Activated naive CD4-positive, alpha-beta T cell treated with anti-CD3 and anti-CD28 coated beads, Interleukin-2, amount 50 U/mL, for 16 hours (primary cell): ENCODE measurements around the gene TTC34.
"Not testable (repeated sequence)": the region's sequence is repeated elsewhere in the genome, so short reads cannot be mapped to it uniquely, and the experiment has no call there.

ENCODE experiments used
- DNase-seq: peaks from one replicate; pipeline ENCODE4 v3.0.0-alpha.2; 2020

TTC34 gene

DNA sequence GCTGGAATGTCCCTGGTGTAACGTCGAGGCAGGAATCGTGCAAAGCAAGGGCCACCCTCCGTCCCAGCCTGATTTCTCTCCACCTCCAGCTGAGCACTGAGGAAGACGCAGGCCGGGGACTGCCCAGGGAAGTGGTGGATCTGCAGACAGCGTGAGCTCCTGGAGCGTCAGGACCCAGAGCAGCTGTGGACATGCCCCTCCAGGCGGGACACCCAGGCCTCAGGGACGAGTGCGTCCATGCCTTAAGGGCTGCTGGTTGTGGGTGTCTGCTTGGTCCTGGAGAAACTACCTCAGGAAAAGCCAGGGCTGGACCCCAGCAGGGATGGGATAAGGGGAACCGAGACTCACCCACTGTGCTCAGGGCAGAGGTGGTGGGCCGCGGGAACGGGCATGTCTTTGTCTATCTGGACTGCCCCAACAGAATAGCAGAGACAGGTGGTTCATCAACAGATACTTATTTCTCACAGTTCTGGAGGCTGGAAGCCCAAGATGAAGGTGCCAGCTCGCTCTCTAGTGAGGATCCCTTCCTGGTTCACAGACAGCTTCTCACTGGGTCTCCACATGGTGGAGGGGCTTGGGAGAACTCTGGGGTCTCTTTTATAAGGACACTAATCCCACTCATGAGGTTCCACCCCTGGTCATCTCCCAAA is 162.9 kb downstream of the TTC34 start:
- DNase-seq: no peak

DNA sequence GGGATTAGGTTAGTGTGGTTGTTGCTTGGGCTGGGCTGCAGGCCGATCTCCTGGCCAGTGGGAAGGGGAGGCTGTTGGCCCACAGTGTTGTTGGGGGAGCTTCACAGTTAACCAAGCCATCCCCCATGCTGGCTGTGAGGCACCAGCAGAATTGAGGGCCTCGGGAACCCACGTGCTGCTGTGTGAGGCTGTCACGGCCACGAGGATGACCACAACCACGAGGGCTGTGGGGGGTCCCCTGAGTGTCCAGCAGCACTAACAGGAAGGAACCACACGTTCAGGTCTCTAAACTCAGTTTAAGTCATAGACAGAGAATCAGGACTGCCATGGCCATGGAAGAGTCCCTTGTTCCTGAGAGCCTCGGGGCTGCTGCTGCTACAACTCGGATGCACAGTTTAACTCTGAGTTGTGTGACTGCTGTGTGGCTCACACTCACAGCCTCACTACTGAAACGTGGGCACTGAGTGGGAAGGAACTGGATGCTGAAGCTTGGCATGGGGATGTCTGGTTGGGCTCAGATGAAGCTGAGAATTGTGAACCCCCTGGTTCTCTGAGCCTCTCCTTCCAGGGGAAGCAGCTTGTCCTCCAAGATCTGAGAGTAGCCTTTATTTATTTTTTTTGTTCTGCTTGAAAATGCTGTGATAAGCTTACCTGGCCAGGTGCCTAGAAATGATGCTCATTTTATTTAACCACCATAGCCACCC is 163.9 kb downstream of the TTC34 start:
- DNase-seq: no peak

DNA sequence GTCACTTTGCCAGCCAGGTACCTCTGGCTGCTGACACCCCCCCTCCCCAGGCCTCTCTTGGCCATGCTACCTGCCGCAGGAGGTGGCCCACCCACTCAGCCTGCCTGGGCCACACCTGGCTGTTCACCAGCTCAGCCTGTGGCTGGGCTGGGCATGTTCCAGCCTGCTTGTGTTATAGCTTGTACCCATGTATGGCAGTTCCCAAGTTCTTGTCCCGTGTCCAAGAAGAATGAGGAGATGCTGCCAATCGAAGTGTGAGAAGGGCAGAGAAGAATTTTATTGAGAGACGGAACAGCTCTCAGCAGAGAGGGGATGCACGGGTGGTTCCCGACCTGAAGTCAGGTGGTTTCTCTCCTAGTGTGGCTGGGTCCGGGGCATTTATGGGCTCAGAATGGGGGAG is 164.8 kb downstream of the TTC34 start:
- DNase-seq: no peak

DNA sequence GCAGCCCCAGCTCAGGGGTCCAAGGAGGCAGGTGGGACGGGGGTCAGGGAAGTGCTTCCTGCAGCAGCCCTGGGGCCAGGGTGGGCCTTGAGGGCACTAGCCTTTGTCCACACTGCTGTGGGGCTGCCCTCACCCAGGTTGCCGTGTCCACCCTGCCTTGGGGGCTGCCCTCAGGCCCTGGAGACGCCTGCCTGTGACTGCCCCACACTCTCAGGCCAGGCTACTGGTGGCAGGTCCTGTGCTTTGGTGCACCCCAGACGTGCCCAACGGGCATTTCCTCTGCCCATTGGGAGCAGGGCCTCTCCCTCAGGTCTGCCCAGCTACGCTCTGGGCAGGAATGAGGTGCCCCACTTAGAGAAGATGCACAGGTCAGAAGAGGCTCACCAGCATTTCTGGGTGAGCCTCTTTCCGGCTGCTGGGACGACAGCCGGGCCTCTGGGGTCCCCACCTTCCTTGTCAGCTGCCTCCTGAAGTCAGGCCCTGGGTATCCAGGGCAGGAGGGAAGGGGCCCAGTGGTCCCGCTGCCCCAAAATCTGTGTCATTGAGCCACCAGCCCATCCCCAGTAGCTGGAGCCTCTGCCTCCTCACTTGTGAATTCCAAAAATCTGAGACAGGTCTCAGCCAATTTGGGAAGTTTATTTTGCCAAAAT is 166.0 kb downstream of the TTC34 start:
- no peak for DNase-seq

DNA sequence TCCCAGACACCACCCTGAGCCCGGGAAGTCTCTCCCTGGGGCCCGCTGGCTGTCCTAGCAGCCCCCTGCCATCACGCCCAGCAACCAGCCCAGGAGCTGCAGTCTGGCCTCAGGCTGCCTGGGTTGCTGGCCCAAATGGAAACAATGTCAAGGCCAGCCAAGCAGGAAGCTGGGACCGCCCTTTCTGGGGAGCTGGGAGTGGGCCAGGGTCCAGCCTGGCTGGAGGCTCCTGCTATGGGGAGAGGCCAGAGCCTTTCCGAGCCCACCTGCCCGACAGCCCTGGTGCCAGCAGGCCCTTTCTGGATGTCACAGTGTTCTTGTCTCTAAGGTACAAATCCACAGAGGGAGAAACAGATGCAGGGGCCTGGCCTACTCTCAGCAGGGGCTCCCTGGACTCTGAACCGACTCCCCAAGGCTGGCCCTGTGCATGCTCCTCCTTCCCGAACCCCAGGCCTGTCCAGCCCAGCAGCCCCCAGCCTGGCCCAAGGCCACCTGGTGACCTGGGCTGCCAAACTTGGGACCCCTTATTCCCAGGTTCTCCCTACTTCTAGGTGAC is 167.5 kb downstream of the TTC34 start:
- DNase-seq: no peak

DNA sequence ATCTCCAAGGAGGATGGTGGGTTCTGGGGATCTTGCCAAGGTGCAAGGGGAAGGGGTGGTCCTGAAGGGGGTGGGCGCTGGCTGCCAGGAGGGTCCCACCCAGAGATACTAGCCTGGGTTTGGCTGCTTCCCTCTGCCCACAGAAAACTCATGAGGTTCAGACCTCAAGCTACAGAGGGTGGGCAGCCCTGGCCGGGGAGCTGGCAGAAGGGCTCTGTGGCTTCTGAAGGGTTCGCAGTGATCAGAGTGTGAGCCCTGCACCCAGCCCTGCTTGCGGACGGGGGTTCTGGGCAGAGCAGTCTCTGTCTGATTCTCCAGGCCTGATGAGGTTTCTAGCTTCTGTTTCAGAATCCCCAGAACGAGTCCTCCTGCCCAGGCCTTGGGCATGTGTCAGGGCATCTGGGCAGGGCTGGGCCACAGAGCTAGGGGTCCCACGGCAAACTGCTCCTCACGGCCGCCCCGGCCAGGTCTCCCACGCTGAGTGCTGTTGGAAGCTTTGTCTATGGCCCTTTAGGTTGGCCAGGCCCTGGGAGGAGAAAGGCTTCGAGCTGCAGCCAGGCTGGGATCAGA is 168.0 kb downstream of the TTC34 start:
- DNase-seq: no peak

DNA sequence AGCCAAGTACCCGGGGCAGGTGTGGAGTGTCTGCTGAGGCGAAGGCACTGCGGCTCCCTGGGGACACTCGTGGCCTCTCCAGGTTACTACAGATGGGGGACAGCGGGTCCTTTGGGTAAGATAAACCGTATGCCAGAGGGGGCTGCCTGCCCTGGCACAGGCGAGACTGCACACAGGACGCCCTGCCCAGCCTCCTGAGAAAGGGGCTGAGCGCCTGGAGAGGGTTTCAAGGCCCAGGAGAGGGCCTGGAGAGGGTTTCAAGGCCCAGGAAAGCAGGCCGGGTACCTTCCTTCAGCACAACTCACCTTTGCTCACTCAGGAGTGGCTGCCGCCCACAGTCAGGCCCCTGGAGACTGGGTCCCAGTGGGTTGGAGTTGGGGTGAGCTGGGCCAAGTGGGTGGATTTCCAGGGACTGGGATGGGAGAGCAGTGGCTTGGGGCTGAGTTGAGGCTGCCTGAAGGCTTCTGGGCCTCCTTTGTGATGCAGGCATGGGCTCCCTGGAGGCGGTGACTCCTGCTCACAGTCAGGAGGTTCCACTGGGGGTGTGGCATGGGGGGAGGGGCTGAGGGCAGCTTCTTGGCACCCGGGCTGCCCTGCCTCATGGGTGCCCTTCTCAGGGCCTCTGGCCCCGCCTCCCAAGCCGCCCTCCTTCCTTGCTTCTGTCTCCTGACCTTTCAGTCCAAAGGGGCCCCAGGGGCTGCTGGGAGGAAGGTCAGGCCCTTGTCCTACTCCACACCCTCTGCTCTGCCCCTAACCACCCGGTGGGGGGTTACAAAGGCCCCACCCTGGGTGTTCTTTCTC is 168.7 kb downstream of the TTC34 start, which contains the start of gene MMEL1:
MMEL1 (minus strand) TSS at position 456 of the 801 bp plus-strand sequence. CDS start 3,532 bp downstream, outside the sequence.
- DNase-seq: no peak

DNA sequence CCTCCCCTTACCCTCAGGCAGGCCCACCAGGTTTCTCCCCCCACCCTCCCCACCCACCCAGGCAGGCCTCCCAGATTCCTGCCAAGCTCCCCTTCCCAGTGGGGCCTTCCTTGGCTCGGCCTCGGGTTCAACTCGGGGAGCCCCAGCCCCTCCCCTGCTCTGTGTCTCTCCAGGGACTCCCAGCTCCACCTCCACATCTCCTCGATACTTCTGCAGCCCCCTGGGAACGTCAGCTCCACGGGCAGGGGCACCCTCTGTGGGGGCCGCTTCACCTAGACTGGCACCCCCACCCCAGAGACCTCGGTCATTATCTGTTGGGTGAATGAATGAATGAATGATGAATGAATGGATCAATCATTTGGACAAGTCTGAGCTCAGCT is 169.5 kb downstream of the TTC34 start:
- no peak for DNase-seq

DNA sequence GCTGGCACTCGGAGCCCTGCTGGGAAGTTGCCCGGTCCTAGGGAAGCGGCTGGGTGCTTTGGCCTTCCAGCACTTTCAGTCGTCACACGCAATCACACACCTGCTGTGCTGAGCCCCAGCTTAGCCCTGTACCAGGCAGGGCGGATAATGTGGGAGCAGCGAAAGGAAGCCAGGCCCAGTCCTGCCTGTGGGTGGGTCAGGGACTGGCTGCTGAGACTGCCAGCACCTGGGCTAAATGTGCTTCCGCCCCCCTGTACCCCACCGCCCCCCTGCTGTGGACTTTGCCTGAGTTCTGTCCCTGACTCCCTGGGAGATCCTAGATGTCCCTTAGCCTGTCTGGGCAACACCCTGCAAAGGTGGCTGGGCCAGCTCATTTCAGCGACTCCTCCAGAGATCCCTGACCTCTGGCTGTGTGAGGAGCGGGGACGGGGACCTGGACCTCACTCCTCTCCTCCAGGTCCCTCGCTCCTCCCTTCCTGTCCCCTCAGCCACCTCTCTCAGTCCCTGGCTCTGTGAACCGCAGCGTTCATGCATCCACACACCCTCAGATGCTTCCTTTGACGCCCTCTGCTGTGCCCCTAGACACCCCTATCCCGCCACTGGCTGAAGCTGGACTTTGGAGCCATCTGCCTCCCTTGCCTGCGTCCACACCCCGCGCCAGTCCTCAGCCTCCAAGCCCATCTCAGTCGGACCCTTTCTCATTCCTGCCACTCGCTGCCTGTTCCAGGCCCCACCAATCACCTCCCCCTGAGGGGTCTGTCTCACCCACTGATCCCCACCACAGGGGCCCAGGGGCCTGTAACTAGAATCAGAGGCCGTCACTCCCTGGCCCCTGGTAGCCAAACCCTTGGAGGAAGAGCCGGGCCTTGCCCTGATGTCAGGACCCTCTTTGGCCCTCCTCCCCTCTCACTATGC is 170.1 kb downstream of the TTC34 start:
- no peak for DNase-seq

DNA sequence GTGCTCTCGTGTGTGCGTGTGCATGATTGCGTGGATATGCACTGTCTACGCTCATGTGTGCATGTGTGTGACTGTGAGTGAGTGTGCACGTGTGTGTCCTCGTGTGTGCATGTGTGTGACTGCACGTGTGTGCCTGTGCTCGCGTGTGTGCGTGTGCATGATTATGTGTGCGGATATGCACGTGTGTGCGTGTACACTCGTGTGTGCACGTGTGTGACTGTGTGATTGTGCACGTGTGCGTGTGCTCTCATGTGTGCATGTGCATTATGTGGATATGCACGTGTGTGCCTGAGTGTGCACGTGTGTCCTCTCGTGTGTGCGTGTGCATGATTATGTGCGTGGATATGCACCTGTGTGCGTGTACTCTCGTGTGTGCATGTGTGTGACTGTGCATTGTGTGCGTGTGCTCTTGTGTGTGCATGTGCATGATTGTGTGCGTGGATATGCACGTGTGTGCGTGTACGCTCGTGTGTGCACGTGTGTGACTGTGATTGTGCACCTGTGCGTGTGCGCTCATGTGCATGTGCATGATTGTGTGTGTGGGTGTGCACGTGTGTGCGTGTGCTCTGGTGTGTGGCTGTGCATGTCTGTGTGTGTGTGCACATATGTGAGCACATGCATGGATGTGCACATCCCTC is 170.9 kb downstream of the TTC34 start:
- no peak for DNase-seq

DNA sequence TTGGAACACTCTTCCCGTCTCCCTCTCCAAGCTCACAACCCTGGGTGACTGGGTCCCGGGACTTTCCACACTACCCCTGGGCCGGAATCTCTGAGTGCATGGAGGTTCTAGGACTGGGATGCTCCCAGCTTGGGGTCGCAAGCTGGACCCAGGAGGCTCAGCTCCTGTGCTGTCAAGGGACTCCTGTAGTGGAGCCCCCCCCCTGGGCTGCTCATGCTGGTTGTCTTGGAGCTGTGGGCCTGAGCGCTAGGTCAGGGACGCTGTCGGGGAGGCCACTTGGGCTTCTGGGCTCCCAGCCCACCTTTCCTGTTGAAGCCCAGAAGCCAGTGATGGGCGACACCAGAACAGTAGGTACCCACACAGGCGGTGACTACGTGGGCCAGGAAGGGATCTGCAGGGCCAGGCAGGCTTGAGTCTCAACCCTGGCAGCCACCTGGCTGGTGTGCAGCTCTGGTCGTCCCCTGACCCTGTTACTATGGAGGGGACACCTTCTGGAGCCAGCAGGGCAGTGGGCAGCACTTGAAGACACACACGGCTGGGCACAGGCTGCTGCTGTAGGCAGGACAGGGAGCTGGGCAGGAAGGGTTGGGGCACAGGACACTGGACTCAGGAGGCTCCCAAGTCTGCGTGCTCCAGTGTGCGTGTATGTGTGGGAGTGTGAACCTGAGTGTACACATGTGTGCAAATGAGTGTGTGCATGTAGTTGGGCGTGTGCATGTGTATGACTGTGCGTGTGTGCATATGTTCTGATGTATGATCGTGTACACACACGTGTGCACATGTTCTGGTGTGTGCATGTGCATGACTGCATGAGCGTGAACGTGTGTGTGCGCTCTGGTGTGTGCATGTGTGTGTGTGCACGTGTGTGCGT is 171.6 kb downstream of the TTC34 start:
- DNase-seq: no peak

DNA sequence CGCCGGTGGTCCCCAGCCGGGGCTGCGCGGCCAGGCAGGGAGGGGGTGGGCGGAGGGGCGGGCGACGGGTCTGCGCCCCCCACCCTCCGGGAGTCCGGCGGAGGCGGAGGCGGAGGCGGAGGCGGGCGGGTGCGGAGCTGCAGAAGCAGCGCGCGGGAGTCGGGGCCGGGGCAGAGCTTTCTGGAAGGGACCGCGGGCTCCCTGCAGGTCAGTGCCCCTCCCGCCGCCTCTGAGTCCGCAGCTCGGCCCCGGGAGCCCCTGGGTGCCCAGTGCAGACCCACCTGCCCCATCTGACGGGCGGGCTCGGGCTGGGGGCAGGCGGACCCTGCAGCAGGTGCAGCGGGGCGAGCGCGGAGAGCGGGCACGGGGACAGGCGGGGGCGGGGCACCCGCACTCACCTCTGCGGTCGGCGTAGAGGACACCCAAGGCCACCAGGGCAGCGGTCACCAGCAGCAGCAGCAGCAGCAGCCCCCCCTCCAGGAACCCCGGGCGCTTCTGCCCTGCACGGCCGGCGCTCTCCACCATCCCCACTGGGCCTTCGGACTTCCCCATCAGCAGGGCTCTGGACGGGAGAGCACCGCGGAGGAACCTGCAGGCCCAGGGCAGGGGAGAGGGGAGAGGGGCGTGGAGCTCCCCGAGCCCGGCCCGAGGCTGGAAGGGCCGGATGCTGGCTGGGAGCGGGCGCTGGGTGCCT is 172.4 kb downstream of the TTC34 start:
- DNase-seq: no peak

DNA sequence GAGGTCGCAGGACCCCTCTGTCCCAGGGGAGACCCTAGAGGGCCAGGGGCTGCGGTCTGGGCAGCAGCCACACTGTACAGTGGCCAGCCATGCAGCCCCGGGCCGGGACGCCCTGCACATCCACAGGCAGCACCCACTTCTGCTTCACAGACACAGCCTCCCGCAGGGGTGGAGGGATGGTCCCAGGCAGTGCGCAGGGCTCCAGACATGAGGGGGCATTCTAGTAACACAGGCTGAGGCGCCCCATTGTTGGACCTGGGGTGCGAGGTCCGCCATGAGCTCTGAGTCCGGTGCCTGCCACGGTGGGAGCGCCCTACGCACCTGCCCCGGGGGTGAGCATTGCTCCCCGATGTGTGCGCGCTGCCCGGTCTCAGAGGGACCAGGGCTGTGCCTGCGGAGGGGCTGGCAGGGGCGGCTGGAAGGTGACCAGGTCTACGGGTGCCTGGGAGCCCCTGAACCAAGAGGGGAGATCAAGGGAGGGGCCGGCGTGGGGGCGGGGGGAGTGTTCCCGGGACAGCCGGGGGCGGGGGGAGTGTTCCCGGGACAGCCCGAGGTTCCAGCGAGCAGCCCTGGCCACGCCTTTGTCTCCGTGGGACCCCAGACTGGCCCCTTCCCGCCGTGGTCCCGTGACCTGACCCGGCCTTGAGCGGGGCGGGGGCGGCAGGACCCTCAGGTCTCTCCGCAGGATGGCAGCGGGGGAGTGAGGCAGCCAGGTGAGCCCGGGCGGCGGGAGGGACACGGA is 173.1 kb downstream of the TTC34 start:
- no peak for DNase-seq

DNA sequence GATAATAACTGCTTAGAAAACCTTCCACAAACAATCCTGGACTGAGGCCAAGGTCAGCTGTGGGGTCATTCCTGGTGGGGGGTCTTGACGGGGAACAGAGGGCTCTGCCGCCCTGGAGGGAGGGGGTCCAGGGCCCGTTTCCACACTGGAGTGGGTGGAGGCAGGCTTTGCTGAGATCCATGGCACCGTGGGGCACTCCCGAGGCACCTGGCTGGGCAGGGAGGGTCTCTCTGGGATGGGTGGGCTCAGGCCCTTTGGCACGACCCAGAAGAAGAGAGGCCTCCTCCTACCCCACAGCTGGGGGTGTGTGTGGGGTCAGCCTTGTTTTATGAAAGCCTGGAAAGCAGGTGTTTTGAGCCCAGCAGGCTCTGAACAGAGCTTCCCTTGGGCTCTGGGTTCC is 173.7 kb downstream of the TTC34 start:
- no peak for DNase-seq

DNA sequence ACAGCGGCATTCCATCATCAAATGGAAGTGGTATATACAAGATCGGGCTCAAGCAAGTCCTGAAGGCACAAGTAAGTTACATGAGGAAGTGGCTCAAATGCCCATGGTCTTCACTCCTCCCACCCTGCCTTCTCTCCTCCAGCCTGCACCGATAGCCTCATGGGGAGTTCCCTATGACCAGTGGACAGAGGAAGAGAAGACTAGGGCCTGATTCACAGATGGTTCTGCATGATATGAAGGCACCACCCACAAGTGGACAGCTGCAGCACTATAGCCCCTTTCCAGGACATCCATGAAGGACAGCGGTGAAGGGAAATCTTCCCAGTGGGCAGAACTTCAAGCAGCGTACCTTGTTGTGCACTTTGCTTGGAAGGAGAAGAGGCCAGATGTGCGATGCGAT is 175.7 kb downstream of the TTC34 start:
- not testable (repeated sequence) for DNase-seq

DNA sequence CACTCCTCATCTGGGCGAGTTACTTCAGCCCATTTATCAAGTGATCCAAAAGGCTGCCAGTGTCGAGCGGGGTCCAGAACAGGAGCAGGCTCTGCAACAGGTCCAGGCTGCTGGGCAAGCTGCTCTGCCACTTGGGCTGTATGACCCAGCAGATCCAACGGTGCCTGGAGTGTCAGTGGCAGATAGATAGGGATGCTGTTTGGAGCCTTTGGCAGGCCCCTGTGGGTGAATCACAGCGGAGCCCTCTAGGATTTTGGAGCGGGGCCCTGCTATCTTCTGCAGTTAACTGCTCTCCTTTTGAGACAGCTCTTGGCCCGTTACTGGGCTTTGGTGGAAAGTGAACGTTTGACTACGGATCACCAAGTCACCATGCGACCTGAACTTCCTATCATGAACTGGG is 176.2 kb downstream of the TTC34 start:
- no peak for DNase-seq

DNA sequence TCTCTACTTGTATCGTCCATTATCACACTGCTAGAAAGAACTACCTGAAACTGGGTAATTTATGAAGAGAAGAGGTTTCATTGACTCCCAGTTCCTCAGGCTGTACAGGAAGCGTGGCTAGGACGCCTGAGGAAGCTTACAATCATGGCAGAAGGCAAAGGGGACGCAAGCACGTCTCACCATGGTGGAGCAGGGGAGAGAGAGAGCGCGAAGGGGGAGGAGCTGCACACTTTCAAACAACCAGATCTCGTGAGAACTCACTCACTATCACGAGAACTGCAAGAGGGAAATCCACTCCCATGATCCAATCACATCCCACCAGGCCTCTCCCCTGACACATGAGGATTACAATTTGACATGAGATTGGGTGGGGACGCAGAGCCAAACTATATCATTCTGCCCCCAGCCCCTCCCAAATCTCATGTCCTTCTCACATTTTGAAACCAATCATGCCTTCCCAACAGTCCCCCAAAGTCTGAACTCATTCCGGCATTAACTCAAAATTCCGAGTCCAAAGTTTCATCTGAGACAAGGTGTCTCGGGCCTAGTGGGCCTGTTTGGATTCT is 176.7 kb downstream of the TTC34 start:
- DNase-seq: no peak
